Stimulated activated CD8-positive, alpha-beta memory T cell treated with anti-CD3 and anti-CD28 coated beads, Interleukin-7, amount 100 ng/mL, for 1 hour (primary cell): ENCODE data around the gene BCL2L2.

Experiments used
- DNase-seq, 2 donors: peaks; one replicate each; pipeline ENCODE4 v3.0.0-alpha.2; 2020; ENCODE audit warnings: low read depth in 2 of 2

Gene BCL2L2

GRCh38 chr14:23299986-23300686, 6.5 kb upstream of the BCL2L2 start:
- no peak for DNase-seq

DNA sequence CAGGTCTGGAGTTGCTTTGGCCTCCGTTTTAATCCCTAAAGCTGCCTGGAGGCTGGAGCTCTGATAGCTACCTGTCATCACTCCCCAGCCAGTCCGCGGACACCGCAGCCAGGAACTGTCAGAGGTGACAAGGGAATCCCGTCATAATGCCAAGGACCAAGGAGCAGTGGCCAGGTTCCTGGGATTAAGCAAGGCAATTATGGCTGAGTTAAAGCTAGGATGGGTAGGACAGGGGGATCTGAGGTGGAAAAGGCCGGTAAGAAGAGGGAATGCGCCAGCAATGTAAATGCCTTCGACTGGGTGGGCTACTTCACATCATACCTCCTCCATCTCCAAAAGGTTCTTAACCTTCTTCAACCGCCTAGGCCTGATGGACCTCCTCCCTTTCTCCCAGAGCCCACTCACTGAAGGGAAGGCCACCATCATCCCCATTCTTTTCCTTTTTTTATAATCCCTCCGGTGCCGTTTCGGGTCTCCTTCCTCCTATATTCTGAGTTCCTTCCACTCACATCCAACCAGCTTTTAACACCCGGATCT, 5.9 kb upstream of the BCL2L2 start:
- DNase-seq = no peak

GRCh38 chr14:23301288-23301968, 5.2 kb upstream of the BCL2L2 start:
- peak; percentile 91 to 94 for DNase-seq

GRCh38 chr14:23301969-23302289, 4.7 kb upstream of the BCL2L2 start:
- peak in 1 of 2 donors; percentile 27 for DNase-seq

DNA sequence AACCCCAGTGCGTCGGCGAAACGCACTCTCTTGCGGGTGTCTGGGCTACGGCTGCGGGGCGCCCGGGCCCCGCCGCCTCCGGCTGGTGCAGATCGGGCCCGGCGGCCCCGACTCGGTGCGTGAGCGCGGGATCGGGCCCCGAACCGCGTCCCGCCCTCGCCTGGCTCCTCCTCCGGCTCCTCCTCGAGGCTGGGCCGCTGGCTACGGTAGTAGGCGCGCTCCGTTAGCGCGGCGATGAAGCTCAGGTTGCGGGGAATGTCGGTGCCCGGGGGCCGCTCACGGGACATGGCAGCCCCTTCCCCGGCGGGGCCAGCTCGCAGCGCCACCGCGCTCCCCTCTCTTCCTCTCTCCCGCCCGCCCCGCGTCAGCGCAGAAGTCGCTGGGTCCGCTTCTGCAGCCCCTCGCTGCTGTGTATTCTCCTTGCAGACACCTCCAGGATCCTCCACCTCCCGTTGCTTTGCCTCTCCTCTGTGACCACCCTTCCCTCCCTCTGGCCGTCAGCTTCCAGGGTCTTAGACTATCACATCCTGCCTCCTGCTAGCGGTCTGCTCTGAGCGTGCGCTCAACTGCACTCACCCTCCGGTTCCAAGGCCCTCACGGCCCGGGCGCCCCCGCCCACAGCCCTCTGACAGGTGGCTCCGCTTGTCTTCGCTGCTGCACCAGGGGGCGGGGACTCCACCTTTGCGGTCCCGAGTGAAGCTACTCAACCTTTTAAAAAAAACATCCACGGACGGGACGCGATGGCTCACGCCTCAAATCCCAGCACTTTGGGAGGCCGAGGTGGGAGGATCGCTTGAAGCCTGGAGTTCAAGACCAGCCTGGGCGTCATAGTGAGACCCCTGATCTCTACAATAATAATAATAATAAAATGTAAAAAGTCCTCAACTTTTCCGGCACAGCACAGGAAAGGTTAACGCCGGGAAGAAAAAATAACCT, 4.1 kb upstream of the BCL2L2 start, which contains the start of gene PPP1R3E:
Gene PPP1R3E, minus strand, starts transcription at position 570 of the 936 bp plus-strand sequence. Its CDS starts 283 bp downstream, at position 287.
- DNase-seq = peak; percentile 62 to 70

DNA sequence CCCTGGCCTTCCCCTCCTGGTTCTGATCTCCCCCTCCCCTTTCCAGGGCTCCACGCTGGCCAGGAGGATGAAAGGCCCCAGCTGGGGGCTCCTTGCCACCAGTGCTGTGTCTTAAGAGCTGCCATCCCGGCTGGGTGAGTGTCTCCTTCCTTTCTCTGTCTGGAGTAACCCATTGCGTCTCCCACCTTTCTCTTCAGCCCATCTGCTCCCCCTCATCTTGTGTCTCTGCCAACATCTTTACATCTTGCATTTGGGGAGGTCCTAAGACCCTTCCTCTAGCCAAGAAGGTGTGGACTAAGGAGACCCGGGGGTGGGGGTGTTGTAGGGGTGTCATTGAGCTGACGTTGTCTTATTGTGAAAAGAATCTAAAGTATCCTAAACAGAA, 505 bp downstream of the BCL2L2 start:
- DNase-seq = no peak

DNA sequence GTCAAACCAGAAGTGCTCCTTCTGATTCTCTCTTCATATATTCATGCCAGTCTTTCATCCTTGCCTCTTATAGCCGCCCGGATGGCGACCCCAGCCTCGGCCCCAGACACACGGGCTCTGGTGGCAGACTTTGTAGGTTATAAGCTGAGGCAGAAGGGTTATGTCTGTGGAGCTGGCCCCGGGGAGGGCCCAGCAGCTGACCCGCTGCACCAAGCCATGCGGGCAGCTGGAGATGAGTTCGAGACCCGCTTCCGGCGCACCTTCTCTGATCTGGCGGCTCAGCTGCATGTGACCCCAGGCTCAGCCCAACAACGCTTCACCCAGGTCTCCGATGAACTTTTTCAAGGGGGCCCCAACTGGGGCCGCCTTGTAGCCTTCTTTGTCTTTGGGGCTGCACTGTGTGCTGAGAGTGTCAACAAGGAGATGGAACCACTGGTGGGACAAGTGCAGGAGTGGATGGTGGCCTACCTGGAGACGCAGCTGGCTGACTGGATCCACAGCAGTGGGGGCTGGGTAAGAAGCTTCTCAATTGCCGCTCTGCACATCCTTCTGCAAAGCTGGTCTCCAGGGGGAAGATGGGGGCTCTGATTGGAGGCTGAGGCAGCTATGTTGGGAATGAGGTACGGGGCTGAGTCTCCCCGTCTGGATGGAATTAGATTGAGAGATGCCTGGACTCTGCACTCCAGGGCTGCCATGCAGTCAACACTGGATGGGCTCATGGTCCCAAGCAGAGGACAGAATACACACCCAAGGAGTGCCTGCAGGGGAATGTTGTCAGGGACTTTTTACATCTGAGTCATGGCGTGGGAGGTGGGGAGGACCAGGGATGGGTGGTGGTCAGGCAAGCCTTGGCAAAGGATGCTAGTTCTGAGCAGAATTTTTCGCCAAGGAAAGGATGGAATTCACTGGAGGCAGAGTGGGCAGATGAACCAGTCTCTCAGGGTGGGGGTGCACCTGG, 1.3 kb downstream of the BCL2L2 start:
- DNase-seq = no peak

DNA sequence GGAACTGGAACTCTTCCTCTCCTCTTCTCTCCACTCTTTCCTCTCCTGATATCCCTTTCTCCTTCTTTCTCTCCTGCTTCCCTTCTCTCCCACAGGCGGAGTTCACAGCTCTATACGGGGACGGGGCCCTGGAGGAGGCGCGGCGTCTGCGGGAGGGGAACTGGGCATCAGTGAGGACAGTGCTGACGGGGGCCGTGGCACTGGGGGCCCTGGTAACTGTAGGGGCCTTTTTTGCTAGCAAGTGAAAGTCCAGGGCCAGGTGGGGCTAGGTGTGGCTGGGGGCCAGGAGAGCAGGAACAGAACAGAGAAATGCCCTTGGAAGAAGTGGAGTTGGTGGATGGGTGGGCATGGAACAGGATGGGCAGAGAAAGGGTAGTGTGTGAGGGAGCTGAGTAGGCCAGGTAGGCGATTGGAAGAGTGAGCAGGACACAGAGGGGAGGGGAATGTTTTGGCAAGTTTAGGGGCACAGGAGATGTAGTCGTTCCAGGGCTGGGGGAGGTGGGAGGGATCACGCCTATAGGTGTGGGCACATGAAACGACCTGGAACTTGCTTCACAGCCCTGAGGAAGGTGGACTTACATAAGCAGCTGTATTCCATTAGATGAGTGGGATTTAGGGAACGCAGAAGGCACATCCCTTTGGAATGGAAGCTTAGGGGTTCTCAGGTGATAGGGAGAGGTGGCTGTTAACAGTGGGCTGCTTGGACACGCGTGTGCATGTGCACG, 2.2 kb downstream of the BCL2L2 start:
- DNase-seq = no peak

GRCh38 chr14:23310546-23310945, 3.9 kb downstream of the BCL2L2 start:
- no peak for DNase-seq

GRCh38 chr14:23316300-23316699, 9.7 kb downstream of the BCL2L2 start:
- no peak for DNase-seq

DNA sequence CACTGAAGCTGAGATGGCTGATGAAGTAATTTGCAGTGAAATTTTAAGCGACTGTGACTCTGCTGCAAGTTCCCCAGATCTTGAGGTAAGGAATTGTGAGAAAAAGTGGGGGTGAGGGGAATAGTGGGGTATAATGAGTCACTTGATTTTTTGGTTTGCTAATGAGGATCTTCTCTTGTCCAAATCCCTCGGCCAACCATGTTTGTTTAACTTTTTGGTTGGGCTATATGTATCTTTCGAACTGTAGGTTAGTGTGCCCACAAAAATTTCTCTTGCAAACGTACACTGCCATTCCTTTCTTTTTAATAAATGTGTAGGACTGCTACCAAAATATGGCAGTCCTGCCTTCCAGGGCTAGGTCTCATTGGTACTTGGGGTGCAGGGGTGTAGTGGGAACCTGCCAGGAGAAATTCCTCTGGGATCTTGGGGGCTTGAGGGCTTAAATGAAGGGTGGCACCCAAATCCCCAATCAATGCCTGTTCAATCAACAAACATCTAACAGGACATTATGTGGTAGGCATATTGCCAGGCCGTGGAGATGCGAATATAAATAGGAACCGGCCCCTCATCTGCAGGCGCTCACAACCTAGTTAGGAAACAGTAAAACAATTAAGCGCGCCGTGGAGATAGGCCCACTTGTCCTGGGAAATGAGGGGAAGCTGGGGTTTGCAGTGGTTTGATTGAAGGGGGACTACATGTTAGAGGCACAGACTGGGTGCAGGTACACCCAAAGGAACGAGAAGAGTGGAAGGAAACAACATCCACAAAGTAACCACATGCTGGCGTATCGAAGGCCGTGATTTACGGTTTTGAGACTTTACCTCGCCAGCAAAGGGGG, 13.3 kb downstream of the BCL2L2 start:
- no peak for DNase-seq

DNA sequence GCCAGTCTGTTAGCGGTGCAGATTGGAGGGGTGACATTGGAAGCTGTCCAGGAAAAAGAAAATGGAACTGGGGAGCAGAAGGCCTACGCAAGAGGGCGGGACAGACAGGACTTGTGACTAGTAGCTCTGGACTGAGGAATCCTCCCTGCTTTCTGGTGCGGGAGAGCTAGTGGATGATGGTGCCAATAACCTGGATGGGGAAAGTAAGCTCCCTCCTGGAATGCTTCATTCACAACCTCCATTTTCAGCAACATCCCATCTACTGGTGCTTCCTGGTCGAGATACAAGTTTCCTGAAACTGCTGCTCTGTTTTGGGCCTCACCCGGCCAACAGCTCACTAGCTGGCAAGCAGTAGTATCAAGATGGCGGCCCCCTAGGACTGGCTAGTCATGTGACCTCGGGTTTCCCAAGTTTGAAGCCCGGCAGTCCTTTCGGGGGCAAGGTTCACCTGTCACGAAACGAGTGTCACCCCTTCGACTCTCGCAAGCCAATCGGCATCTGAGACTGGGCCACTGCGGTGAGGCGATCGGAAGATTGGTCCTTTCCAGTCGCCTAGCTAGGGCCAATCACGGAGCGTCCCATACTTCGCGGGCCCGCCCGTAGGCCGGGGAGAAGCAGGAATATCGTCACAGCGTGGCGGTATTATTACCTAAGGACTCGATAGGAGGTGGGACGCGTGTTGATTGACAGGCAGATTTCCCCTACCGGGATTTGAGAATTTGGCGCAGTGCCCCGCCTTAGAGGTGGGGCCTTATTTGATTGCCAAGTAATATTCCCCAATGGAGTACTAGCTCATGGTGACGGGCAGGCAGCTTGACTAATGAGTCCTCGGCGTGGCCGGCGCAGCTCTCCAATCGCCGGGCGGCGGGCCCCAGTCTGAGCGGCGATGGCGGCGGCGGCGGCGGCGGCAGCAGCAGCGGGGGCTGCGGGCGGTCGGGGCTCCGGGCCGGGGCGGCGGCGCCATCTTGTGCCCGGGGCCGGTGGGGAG, 14.2 kb downstream of the BCL2L2 start, which contains the start of gene PABPN1:
Gene PABPN1, plus strand, starts transcription at position 874 of the 988 bp plus-strand sequence. Its CDS starts 13 bp downstream, at position 887.
- peak; percentile 88 to 90 for DNase-seq

GRCh38 chr14:23321572-23322547, 15.2 kb downstream of the BCL2L2 start:
- no peak for DNase-seq

DNA sequence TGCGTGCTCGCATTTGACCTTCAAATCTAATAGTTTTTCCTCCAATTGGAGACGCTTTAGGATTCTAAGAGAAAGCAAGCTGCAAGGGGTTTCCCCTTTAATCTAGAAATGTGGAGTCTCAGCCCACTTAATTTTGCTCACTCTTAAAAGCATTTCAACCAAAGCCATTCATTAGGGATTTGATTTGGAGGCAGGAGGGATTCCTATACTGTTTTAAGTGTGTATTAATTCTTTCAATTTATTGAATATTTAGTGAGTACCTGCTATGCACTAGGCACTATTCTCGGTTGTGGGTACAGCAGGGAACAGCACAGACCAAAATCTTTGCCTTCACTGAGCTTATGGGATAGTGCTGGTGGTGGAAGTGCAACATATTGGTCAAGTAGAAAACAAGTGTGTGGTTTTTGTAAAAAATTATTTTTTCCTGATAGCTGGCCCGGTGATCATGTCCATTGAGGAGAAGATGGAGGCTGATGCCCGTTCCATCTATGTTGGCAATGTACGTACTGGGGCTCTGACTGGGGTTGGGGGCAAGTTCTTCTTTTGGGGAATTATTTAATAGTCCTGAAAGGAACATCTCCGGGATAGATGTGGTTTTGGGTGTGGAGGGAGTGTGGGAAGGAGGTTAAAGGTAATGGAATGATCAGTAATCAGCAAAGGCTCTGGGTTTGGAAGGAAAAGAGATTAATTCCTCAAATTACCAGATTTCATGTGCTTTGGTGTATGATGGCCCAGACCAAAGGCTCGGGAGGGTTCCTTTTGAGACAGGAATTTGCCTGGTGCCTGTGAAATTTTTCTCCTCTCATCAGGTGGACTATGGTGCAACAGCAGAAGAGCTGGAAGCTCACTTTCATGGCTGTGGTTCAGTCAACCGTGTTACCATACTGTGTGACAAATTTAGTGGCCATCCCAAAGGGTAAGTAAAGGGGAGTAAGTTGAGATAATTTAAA, 16.2 kb downstream of the BCL2L2 start:
- no peak for DNase-seq

GRCh38 chr14:23323838-23324454, 17.3 kb downstream of the BCL2L2 start:
- no peak for DNase-seq
